Activated T-cell treated with anti-CD3 and anti-CD28 coated beads, Interleukin-2, amount 50 U/mL, for 24 hours (primary cell): ENCODE data around the gene DHX32.
A peak's percentile ranks its signal among the peaks of the same experiment; 100 is the strongest.
"Not testable (repeated sequence)": the region's sequence is repeated elsewhere in the genome, so short reads cannot be mapped to it uniquely, and the experiment has no call there.

Experiments used
- DNase-seq: peaks from one replicate; pipeline ENCODE4 v3.0.0-alpha.2; 2020
- H3K27ac Mint-ChIP-seq: 2 replicates; pipeline ENCODE4 v1.8.0; 2020; ENCODE audit warnings: mild to moderate bottlenecking, mixed read lengths
- H3K27me3 Mint-ChIP-seq: 2 replicates; pipeline ENCODE4 v1.8.0; 2020; ENCODE audit warnings: mixed read lengths
- H3K36me3 Mint-ChIP-seq: 2 replicates; pipeline ENCODE4 v1.8.0; 2020; ENCODE audit warnings: low read depth, mixed read lengths
- H3K4me1 Mint-ChIP-seq: 2 replicates; pipeline ENCODE4 v1.8.0; 2020; ENCODE audit warnings: low read depth, mixed read lengths
- H3K4me3 Mint-ChIP-seq: 2 replicates; pipeline ENCODE4 v1.8.0; 2020; ENCODE audit warnings: mild to moderate bottlenecking, moderate library complexity, mixed read lengths
- H3K9me3 Mint-ChIP-seq: 2 replicates; pipeline ENCODE4 v1.8.0; 2020; ENCODE audit warnings: mixed read lengths

DHX32 gene

DNA sequence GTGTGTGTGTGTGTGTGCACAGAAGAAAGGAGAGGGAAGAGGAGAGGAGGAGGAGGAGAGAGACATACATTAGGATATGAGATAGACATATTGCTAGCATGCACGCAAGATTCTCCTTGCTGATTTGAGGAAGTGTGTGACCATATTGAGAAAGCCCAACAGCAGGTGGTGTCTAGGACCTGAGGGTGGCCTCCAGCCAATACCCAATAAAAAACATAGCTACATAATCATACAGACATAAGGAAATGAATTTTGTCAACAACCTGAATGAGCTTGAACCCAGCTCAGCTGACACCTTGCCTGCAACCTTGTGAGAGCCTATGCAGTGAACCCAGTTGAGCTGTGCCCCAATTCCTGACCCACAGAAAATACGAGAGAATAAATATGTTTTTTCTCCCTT lies 26.5 kb upstream of the DHX32 start:
- H3K36me3 Mint-ChIP-seq, H3K4me3 Mint-ChIP-seq, H3K27ac Mint-ChIP-seq, H3K27me3 Mint-ChIP-seq, H3K4me1 Mint-ChIP-seq, DNase-seq, H3K9me3 Mint-ChIP-seq: not testable (repeated sequence)

- not testable (repeated sequence) for H3K4me3 Mint-ChIP-seq, H3K4me1 Mint-ChIP-seq, H3K36me3 Mint-ChIP-seq, H3K27ac Mint-ChIP-seq, DNase-seq, H3K27me3 Mint-ChIP-seq, H3K9me3 Mint-ChIP-seq
Observed at GRCh38 chr10:125905069-125905994, 24.2 kb upstream of the DHX32 start.

- not testable (repeated sequence) for DNase-seq, H3K4me1 Mint-ChIP-seq, H3K27ac Mint-ChIP-seq, H3K9me3 Mint-ChIP-seq, H3K4me3 Mint-ChIP-seq, H3K36me3 Mint-ChIP-seq
- H3K27me3 Mint-ChIP-seq: peaks cover 14% of the 10 kb centered on the region
Observed at GRCh38 chr10:125903135-125903640, 22.1 kb upstream of the DHX32 start.

GRCh38 chr10:125900963-125901362 lies 19.9 kb upstream of the DHX32 start:
- not testable (repeated sequence) for H3K4me1 Mint-ChIP-seq, H3K9me3 Mint-ChIP-seq, H3K27ac Mint-ChIP-seq, H3K4me3 Mint-ChIP-seq, DNase-seq, H3K36me3 Mint-ChIP-seq
- H3K27me3 Mint-ChIP-seq: peaks cover 23% of the 10 kb centered on the region

GRCh38 chr10:125897317-125897716 lies 16.2 kb upstream of the DHX32 start:
- H3K4me3 Mint-ChIP-seq: peak overlapping the region; percentile 84
- DNase-seq, H3K36me3 Mint-ChIP-seq, H3K9me3 Mint-ChIP-seq, H3K27ac Mint-ChIP-seq: not testable (repeated sequence)
- H3K27me3 Mint-ChIP-seq: peaks cover 27% of the 10 kb centered on the region
- peaks cover 18% of the 10 kb centered on the region for H3K4me1 Mint-ChIP-seq

GRCh38 chr10:125896088-125896934 lies 15.2 kb upstream of the DHX32 start, which contains the start of gene FANK1:
FANK1 (plus strand) TSS chr10:125896564; CDS start chr10:125896643, 79 bp downstream.
- Mint-ChIP-seq H3K4me3 (peak within 1 kb of the TSS; percentile 84), H3K27ac (peak within 1 kb of the TSS; percentile 86), H3K27me3 (peaks cover 27% of the 10 kb centered on the region), H3K4me1 (peaks cover 18% of the 10 kb centered on the region)
- not testable (repeated sequence) for H3K9me3 Mint-ChIP-seq, H3K36me3 Mint-ChIP-seq
- peak; percentile 86 for DNase-seq

GRCh38 chr10:125895130-125896087 lies 14.3 kb upstream of the DHX32 start:
- H3K36me3 Mint-ChIP-seq, H3K9me3 Mint-ChIP-seq: not testable (repeated sequence)
- H3K4me3 Mint-ChIP-seq: peak overlapping the region; percentile 82
- peaks cover 18% of the 10 kb centered on the region for H3K4me1 Mint-ChIP-seq
- peak overlapping the region; percentile 86 for H3K27ac Mint-ChIP-seq
- H3K27me3 Mint-ChIP-seq: peaks cover 27% of the 10 kb centered on the region
- peak; percentile 70 for DNase-seq

DNA sequence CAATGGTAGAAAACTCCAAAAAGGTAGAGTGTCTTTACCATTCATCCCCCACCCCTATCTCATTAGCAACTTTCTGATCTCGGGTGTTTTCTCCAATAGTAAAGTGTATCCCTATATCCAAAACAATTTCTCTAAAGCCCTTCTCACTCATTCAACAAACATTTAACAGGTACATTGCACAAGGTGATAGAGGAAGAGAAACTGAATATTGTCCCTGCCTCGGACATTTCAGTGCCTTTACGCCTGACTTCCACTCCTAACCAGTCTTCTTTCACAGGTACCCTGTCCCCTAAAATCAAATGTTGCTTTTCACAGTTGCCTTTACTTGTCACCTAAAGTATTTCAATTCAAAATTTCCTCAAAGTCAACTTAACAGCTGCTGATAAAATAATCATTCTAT lies 13.1 kb upstream of the DHX32 start:
- not testable (repeated sequence) for H3K4me3 Mint-ChIP-seq, H3K36me3 Mint-ChIP-seq, H3K27ac Mint-ChIP-seq, DNase-seq, H3K9me3 Mint-ChIP-seq
- H3K27me3 Mint-ChIP-seq: peaks cover 23% of the 10 kb centered on the region
- peaks cover 18% of the 10 kb centered on the region for H3K4me1 Mint-ChIP-seq

DNA sequence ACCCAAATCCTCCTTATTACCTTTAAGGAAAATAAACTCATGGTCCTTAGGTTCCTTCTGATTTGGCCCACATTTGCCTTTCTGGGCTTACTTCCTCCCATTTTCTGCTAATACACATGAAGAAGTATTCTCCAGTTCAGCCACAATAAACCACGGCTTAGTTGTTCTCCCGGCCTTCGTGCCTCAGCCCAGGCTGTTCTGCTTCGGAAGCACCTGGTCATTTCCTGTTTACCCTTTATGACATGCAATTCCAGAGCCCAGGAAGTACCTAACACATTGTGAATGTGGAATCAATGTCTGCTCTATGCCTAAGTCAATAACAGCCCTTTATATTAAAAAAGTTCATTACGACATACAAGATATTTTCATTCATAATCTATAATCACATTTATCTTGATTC lies 11.3 kb upstream of the DHX32 start:
- Mint-ChIP-seq H3K4me1 (peaks cover 18% of the 10 kb centered on the region), H3K27me3 (peaks cover 17% of the 10 kb centered on the region)
- H3K27ac Mint-ChIP-seq, H3K4me3 Mint-ChIP-seq, H3K9me3 Mint-ChIP-seq, DNase-seq, H3K36me3 Mint-ChIP-seq: not testable (repeated sequence)

DNA sequence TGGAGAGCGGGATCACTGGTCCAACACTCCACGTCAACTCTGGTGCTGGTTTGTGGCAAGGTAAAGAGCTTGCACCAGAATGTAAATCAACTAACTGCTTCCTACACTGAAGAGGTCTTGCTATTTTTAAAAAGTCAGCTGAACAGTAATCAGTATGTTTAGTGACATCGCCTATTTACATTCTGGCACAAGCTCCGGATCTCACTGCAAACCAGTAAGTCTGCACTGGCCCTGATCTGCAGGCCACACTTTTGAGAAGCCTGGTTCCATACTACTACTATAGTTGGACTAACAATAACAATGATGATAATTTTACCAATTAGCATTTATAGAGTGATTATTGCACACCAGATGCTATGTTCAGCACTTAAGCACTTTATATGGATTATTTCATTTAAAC lies 8.3 kb upstream of the DHX32 start:
- not testable (repeated sequence) for H3K36me3 Mint-ChIP-seq, H3K27me3 Mint-ChIP-seq, H3K9me3 Mint-ChIP-seq, DNase-seq, H3K27ac Mint-ChIP-seq, H3K4me3 Mint-ChIP-seq, H3K4me1 Mint-ChIP-seq

GRCh38 chr10:125886914-125887512 lies 5.9 kb upstream of the DHX32 start:
- no peak for DNase-seq
- Mint-ChIP-seq H3K27ac (no peak overlapping the region), H3K4me1 (no peaks in the 10 kb centered on the region), H3K4me3 (no peak overlapping the region), H3K9me3 (no peaks in the 10 kb centered on the region), H3K36me3 (no peaks in the 10 kb centered on the region), H3K27me3 (no peaks in the 10 kb centered on the region)

DNA sequence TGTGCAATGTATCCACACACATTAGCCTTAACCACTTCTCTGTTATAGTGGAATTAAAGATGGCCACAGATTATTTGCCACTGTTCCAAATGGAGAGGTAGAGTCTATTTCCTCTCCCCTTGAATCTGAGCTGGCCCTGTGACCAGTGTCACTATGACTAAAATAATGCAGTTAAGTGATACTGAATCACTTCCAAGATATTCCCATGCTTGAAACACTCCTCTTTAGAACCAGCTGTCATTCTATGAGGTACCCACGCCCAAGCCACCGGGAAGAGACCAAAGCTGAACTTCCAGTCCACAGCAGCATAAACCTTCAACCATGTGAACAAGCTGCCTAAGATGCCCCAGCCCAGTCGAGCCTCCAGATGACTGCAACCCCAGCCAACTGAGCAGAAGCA lies 2.1 kb upstream of the DHX32 start:
- H3K27me3 Mint-ChIP-seq: no peaks in the 10 kb centered on the region
- peaks cover 16% of the 10 kb centered on the region for H3K36me3 Mint-ChIP-seq
- no peaks in the 10 kb centered on the region for H3K4me1 Mint-ChIP-seq

GRCh38 chr10:125882596-125882995 lies 1.5 kb upstream of the DHX32 start:
- H3K27me3 Mint-ChIP-seq: no peaks in the 10 kb centered on the region
- H3K9me3 Mint-ChIP-seq: no peaks in the 10 kb centered on the region
- H3K4me1 Mint-ChIP-seq: no peaks in the 10 kb centered on the region
- no peak for DNase-seq
- no peak overlapping the region for H3K27ac Mint-ChIP-seq
- peaks cover 17% of the 10 kb centered on the region for H3K36me3 Mint-ChIP-seq
- no peak overlapping the region for H3K4me3 Mint-ChIP-seq

More for the DNA sequence above, 2.1 kb upstream of the DHX32 start:
- H3K9me3 Mint-ChIP-seq: no peaks in the 10 kb centered on the region
- no peak for DNase-seq
- H3K4me3 Mint-ChIP-seq: no peak overlapping the region
- H3K27ac Mint-ChIP-seq: no peak overlapping the region
